Epithelial cell of esophagus (primary cell): ENCODE data around the gene ACBD7.

Experiments
- DNase-seq: peaks from one replicate; pipeline ENCODE4 v3.0.0; 2010; ENCODE audit warnings: low read depth
- H3K4me3 ChIP-seq: 2 replicates; pipeline ENCODE4 v1.5.1; 2011; ENCODE audit warnings: mild to moderate bottlenecking, low read length, control low read depth
- TF ChIP-seq, protein P1 (sequence below): IDR thresholded peaks from 2 replicates; pipeline ENCODE4 v1.5.1; 2011; ENCODE audit warnings: low read depth, mild to moderate bottlenecking, low read length, control low read depth, inconsistent platforms; ENCODE audit not compliant: insufficient read depth; ENCODE audit errors: missing control alignments

ACBD7 gene

GRCh38 chr10:15096661-15097010 lies 8.1 kb upstream of the ACBD7 start:
- DNase-seq, result no peak
- peak overlapping the region; percentile 95 for H3K4me3 ChIP-seq

GRCh38 chr10:15092855-15093408 lies 4.4 kb upstream of the ACBD7 start:
- TF ChIP-seq, protein P1, sequence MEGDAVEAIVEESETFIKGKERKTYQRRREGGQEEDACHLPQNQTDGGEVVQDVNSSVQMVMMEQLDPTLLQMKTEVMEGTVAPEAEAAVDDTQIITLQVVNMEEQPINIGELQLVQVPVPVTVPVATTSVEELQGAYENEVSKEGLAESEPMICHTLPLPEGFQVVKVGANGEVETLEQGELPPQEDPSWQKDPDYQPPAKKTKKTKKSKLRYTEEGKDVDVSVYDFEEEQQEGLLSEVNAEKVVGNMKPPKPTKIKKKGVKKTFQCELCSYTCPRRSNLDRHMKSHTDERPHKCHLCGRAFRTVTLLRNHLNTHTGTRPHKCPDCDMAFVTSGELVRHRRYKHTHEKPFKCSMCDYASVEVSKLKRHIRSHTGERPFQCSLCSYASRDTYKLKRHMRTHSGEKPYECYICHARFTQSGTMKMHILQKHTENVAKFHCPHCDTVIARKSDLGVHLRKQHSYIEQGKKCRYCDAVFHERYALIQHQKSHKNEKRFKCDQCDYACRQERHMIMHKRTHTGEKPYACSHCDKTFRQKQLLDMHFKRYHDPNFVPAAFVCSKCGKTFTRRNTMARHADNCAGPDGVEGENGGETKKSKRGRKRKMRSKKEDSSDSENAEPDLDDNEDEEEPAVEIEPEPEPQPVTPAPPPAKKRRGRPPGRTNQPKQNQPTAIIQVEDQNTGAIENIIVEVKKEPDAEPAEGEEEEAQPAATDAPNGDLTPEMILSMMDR, result no peak

More at GRCh38 chr10:15096661-15097010, 8.1 kb upstream of the ACBD7 start:
- TF ChIP-seq, protein P1, result no peak

GRCh38 chr10:15091418-15091817 lies 2.8 kb upstream of the ACBD7 start:
- H3K4me3 ChIP-seq, result no peak overlapping the region
- TF ChIP-seq, protein P1, result no peak
- DNase-seq, result no peak

More at GRCh38 chr10:15092855-15093408, 4.4 kb upstream of the ACBD7 start:
- no peak overlapping the region for H3K4me3 ChIP-seq
- DNase-seq, result no peak

DNA sequence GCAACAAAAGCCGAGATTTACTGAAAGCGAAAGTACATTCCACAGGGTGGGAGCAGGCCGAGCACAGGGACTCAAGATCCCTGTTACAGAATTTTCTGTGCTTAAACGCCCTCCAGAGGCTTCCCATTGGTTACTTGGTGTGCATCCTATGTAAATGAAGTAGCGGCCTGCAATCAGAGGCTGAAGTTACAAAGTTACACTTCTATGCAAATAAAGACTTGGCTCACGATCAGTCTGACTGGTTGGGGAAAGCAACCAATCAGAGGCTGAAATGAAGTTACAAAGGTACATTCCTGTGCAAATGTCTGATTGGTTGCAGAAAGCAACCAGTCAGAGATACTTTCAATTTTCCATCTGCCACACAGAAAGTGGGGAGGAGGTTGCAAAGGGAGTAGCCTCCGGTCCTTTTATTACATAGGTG lies 4.1 kb downstream of the ACBD7 start:
- peak; percentile 90 for DNase-seq
- TF ChIP-seq, protein P1, result no peak
- H3K4me3 ChIP-seq, result peak overlapping the region; percentile 37

- TF ChIP-seq, protein P1, result no peak
- H3K4me3 ChIP-seq, result peak overlapping the region; percentile 37
- no peak for DNase-seq
Observed at GRCh38 chr10:15083674-15084501, 4.7 kb downstream of the ACBD7 start.

DNA sequence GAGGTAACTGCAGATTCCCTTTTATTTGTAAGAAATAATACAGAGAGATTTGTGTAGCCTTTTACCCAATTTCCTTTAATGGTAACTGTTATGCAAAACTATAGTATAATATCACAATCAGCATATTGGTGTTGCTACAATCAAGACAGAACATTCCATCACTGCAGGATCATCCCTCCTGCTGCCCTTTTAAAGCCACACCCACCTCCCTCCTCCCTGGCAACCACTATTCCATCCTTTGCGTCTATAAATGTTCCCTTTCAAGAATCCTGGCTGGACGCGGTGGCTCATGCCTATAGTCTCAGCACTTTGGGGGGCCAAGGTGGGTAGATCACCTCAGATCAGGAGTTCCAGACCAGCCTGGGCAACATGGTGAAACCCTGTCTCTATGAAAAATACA lies 13.2 kb downstream of the ACBD7 start:
- no peak for DNase-seq
- no peak overlapping the region for H3K4me3 ChIP-seq
- TF ChIP-seq, protein P1, result no peak
